Prostate gland (tissue), 2 donors: Measurements from ENCODE around the gene CENPX. TPM values are rescaled to one million over a fixed set of nuclear protein-coding genes. Genes with fewer than 3 reads are reported as not detected.

Source experiments
- DNase-seq: peaks from one replicate; pipeline ENCODE4 v3.0.0-alpha.2; 2019; ENCODE audit warnings: low spot score
- H3K27ac ChIP-seq, 2 donors: fragments of 200-600 bp; sonication (generic); 2 replicates each; pipeline ENCODE4 v1.5.1; 2017 to 2019
- H3K27me3 ChIP-seq: fragments of 200-600 bp; sonication (generic); replicated peaks from 2 replicates; pipeline ENCODE4 v1.5.1; 2019; ENCODE audit not compliant: insufficient read depth
- H3K36me3 ChIP-seq, 2 donors: fragments of 200-600 bp; sonication (generic); 1 replicate in 1 of 2; 2 replicates in 1 of 2; pipeline versions ENCODE4 v1.5.1 to v1.8.1; 2017 to 2019
- H3K4me1 ChIP-seq: fragments of 200-600 bp; sonication (generic); replicated peaks from 2 replicates; pipeline ENCODE4 v1.5.1; 2019
- H3K4me3 ChIP-seq, 2 donors: fragments of 200-600 bp; sonication (generic); 2 replicates each; pipeline ENCODE4 v1.5.1; 2017 to 2019
- H3K9me3 ChIP-seq: fragments of 200-600 bp; sonication (generic); 2 replicates; pipeline ENCODE4 v1.5.1; 2017
- POLR2A ChIP-seq: fragments of 450-650 bp; IDR thresholded peaks from one replicate; pipeline ENCODE4 v1.6.1; 2016; ENCODE audit warnings: antibody characterized with exemption, mild to moderate bottlenecking
- POLR2AphosphoS5 ChIP-seq: sonication (generic); formaldehyde crosslinking; IDR thresholded peaks from one replicate; pipeline ENCODE4 v1.6.1; 2017; ENCODE audit warnings: antibody characterized with exemption
- WGBS: methylation state at CpG from one replicate; pipeline ENCODE4 v1.1.5; 2018; 5-methylcytosine and 5-hydroxymethylcytosine counted together
- intact Hi-C: fragments of 100-400 bp; cut with DNase I; formaldehyde crosslinking; loops from one replicate; pipeline ENCODE4 v1.14.2; 2022
- total RNA-seq, 2 donors: library from RNA; depleted of rRNA; stranded (reverse); fragments of >200 nt; gene quantifications; one replicate each; pipeline ENCODE4 v1.1.0, GENCODE V29; 2016
- TF ChIP-seq, protein P1 (sequence below), 4 experiments: fragments of 200-600 bp in 2 of 4; fragments of 450-650 bp in 2 of 4; sonication (generic) in 2 of 4; IDR thresholded peaks; 1 replicate in 3 of 4; 2 replicates in 1 of 4; pipeline ENCODE4 v1.5.1; 2016 to 2019; ENCODE audit warnings: antibody characterized with exemption in 4 of 4, mild to moderate bottlenecking in 2 of 4, moderate library complexity in 2 of 4

The CENPX gene
- total RNA-seq, 2 donors from 2014 or later: 84.9 to 263 TPM

DNA sequence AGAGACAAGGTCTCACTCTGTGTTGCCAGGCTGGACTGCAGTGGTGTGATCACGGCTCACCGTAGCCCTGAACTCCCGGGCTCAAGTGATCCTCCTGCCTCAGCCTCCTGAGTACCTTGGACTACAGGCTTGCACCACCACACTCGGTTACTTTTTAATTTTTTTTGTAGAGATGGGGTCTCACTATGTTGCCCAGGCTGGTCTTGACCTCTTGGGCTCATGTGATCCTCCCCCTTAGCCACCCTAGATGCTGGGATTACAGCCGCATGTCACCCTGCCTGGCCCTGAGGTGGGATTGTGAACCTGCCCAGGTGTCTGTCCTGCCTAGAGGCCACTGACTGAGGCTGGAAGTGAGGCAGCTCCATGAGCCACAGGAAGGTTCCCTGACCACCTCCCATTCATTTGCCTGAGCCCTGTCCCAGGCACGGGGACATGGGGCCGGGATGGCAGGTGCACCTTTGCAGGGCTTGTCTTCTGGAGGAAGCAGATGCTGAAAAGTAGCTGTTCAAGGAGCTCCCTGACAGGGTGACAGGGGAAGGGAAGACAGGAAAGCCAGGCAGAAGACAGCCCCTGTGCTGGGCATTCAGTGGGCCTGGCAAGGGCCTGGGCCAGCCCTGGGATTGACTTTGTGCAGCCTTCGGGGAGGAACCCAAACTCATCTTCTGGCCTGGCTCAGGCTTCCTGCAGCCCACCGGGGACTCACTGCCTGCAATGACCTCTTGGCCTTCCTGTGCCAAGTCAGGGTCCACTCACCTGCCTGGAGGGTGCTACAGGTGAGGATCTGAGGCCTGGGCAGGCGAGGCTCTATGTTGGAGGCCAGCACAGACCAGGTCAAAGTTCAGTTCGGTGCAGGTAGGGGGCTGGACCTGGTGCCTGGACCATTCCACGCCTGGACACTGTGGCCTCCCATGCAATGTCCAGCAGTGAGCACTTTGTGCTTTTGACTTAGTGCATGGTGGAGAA, 53.5 kb downstream of the CENPX start:
- intact Hi-C loops: loop anchor here (10.0 kb wide), 1 partner anchor 186 kb away; no protein-coding TSS in a partner anchor
- H3K36me3 ChIP-seq: no peaks in the 10 kb centered on the region
- no peaks in the 10 kb centered on the region for H3K9me3 ChIP-seq
- H3K27me3 ChIP-seq: no peaks in the 10 kb centered on the region
- H3K4me1 ChIP-seq: peaks cover 3% of the 10 kb centered on the region
- no peak overlapping the region for H3K4me3 ChIP-seq
- H3K27ac ChIP-seq: no peak overlapping the region
- TF ChIP-seq, protein P1, sequence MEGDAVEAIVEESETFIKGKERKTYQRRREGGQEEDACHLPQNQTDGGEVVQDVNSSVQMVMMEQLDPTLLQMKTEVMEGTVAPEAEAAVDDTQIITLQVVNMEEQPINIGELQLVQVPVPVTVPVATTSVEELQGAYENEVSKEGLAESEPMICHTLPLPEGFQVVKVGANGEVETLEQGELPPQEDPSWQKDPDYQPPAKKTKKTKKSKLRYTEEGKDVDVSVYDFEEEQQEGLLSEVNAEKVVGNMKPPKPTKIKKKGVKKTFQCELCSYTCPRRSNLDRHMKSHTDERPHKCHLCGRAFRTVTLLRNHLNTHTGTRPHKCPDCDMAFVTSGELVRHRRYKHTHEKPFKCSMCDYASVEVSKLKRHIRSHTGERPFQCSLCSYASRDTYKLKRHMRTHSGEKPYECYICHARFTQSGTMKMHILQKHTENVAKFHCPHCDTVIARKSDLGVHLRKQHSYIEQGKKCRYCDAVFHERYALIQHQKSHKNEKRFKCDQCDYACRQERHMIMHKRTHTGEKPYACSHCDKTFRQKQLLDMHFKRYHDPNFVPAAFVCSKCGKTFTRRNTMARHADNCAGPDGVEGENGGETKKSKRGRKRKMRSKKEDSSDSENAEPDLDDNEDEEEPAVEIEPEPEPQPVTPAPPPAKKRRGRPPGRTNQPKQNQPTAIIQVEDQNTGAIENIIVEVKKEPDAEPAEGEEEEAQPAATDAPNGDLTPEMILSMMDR (IDR thresholded peaks at IDR 0.05): no peak
- TF ChIP-seq POLR2A (no peak), POLR2AphosphoS5 (no peak)
- DNase-seq: no peak
- 85% methylated on average over 12 of the region's 12 CpGs for WGBS

Other genes starting within 250 kb of the CENPX start
- under 1 TPM in 1 of 2 donors, not detected in 1; 0.97 TPM for gene GCGR, start 218.7 kb downstream of the CENPX start, total RNA-seq
- 100 to 1,000 TPM in 1 of 2 donors, 10 to 100 TPM in 1; 83.6 to 150 TPM for gene MCRIP1, start 189.6 kb downstream of the CENPX start, total RNA-seq
- gene PPP1R27, start 187.8 kb downstream of the CENPX start, total RNA-seq: 1 to 10 TPM in 1 of 2 donors, not detected in 1; 1.6 TPM
- gene P4HB, start 162.3 kb downstream of the CENPX start, total RNA-seq: 1,000 to 10,000 TPM in 1 of 2 donors, 100 to 1,000 TPM in 1; 509 to 2,101 TPM
- 100 to 1,000 TPM; 193 to 274 TPM for gene ARHGDIA, start 151.5 kb downstream of the CENPX start, total RNA-seq
- gene ALYREF, start 131.3 kb downstream of the CENPX start, total RNA-seq: 100 to 1,000 TPM in 1 of 2 donors, 10 to 100 TPM in 1; 83.9 to 108 TPM
- gene ANAPC11, start 131.2 kb downstream of the CENPX start, total RNA-seq: 100 to 1,000 TPM; 128 to 278 TPM
- 10 to 100 TPM in 1 of 2 donors, 1 to 10 TPM in 1; 9.8 to 10.9 TPM for gene NPB, start 120.6 kb downstream of the CENPX start, total RNA-seq
- gene PCYT2, start 111.5 kb downstream of the CENPX start, total RNA-seq: 10 to 100 TPM; 51.4 to 69.2 TPM
- 10 to 100 TPM; 22.4 to 39.9 TPM for gene SIRT7, start 104.7 kb downstream of the CENPX start, total RNA-seq
- gene MAFG, start 95.1 kb downstream of the CENPX start, total RNA-seq: 10 to 100 TPM; 11.3 to 27.7 TPM
- gene PYCR1, start 85.6 kb downstream of the CENPX start, total RNA-seq: 10 to 100 TPM; 35.0 to 91.2 TPM
- under 1 TPM in 1 of 2 donors, not detected in 1; 0.14 TPM for gene MYADML2, start 75.6 kb downstream of the CENPX start, total RNA-seq
- gene NOTUM, start 61.7 kb downstream of the CENPX start, total RNA-seq: 1 to 10 TPM in 1 of 2 donors, under 1 TPM in 1; 0.50 to 8.3 TPM
- 10 to 100 TPM; 30.7 to 39.7 TPM for gene ASPSCR1, start 45.2 kb downstream of the CENPX start, total RNA-seq
- gene LRRC45, start 427 bp upstream of the CENPX start, total RNA-seq: 10 to 100 TPM; 22.2 to 24.1 TPM
- 10 to 100 TPM; 41.8 to 93.9 TPM for gene RAC3, start 8.8 kb upstream of the CENPX start, total RNA-seq
- 100 to 1,000 TPM; 235 to 744 TPM for gene DCXR, start 14.8 kb upstream of the CENPX start, total RNA-seq
- gene RFNG, start 28.9 kb upstream of the CENPX start, total RNA-seq: 10 to 100 TPM; 48.8 to 92.7 TPM
- gene GPS1, start 29.0 kb upstream of the CENPX start, total RNA-seq: 100 to 1,000 TPM; 163 to 182 TPM
- gene DUS1L, start 42.9 kb upstream of the CENPX start, total RNA-seq: 100 to 1,000 TPM in 1 of 2 donors, 10 to 100 TPM in 1; 95.9 to 119 TPM
- gene FASN, start 75.4 kb upstream of the CENPX start, total RNA-seq: 100 to 1,000 TPM; 192 to 388 TPM
- gene CCDC57, start 190.0 kb upstream of the CENPX start, total RNA-seq: 10 to 100 TPM; 57.6 to 62.8 TPM
- 10 to 100 TPM in 1 of 2 donors, 1 to 10 TPM in 1; 5.0 to 69.2 TPM for gene SLC16A3, start 206.2 kb upstream of the CENPX start, total RNA-seq